Neuronal stem cell (in vitro differentiated cells): Measurements from ENCODE around the gene TEDC2.
A peak's percentile ranks its signal among the peaks of the same experiment; 100 is the strongest.

ENCODE experiments used
- DNase-seq: peaks from one replicate; pipeline ENCODE4 v3.0.0-alpha.2; 2013; ENCODE audit warnings: low spot score
- H2AFZ ChIP-seq: one replicate; pipeline ENCODE4 v1.6.1; 2013; ENCODE audit warnings: mild to moderate bottlenecking, low read length, inconsistent platforms
- H2AK5ac ChIP-seq: 2 replicates; pipeline ENCODE4 v1.6.1; 2013; ENCODE audit warnings: low read depth, mild to moderate bottlenecking, inconsistent platforms, low read length, moderate library complexity, mixed read lengths
- H2BK120ac ChIP-seq: 2 replicates; pipeline ENCODE4 v1.6.1; 2013; ENCODE audit warnings: low read depth, mild to moderate bottlenecking, inconsistent platforms, low read length, moderate library complexity, mixed read lengths
- H2BK12ac ChIP-seq: one replicate; pipeline ENCODE4 v1.6.1; 2013; ENCODE audit warnings: low read length, inconsistent platforms
- H2BK15ac ChIP-seq: 2 replicates; pipeline ENCODE4 v1.6.1; 2013; ENCODE audit warnings: mild to moderate bottlenecking, low read length, inconsistent platforms, mixed read lengths
- H2BK5ac ChIP-seq: one replicate; pipeline ENCODE4 v1.6.1; 2013; ENCODE audit warnings: inconsistent platforms, mild to moderate bottlenecking, low read length, moderate library complexity
- H3K14ac ChIP-seq: one replicate; pipeline ENCODE4 v1.6.1; 2013; ENCODE audit warnings: low read length, inconsistent platforms
- H3K18ac ChIP-seq: 2 replicates; pipeline ENCODE4 v1.6.1; 2013; ENCODE audit warnings: low read length, inconsistent platforms
- H3K23ac ChIP-seq: 2 replicates; pipeline ENCODE4 v1.6.1; 2013; ENCODE audit warnings: low read depth, mild to moderate bottlenecking, mixed read lengths, low read length, inconsistent platforms; ENCODE audit not compliant: poor library complexity
- H3K27ac ChIP-seq: replicated peaks from 3 replicates; pipeline ENCODE4 v1.5.1; 2013; ENCODE audit warnings: low read length, inconsistent platforms
- H3K27me3 ChIP-seq, 3 experiments: 2 replicates each; pipeline ENCODE4 v1.6.1; 2013; ENCODE audit warnings: low read length in 3 of 3, mild to moderate bottlenecking in 2 of 3, inconsistent platforms in 1 of 3, low read depth in 1 of 3, mixed read lengths in 1 of 3, moderate library complexity in 1 of 3; ENCODE audit not compliant: control insufficient read depth in 3 of 3, insufficient read depth in 3 of 3
- H3K36me3 ChIP-seq, 2 donors: replicated peaks in 1 of 2; 2 replicates each; pipeline ENCODE4 v1.6.1; 2013; ENCODE audit warnings: low read length in 2 of 2; ENCODE audit not compliant: control insufficient read depth in 2 of 2, insufficient read depth in 2 of 2
- H3K4ac ChIP-seq: 2 replicates; pipeline ENCODE4 v1.6.1; 2013; ENCODE audit warnings: inconsistent platforms, mild to moderate bottlenecking, low read length, moderate library complexity
- H3K4me1 ChIP-seq, 2 donors: 1 replicate in 1 of 2; 2 replicates in 1 of 2; pipeline ENCODE4 v1.6.1; 2013; ENCODE audit warnings: low read length in 2 of 2, low read depth in 1 of 2; ENCODE audit not compliant: control insufficient read depth in 2 of 2, insufficient read depth in 1 of 2
- H3K4me2 ChIP-seq: one replicate; pipeline ENCODE4 v1.6.1; 2013; ENCODE audit warnings: mild to moderate bottlenecking, low read length, inconsistent platforms; ENCODE audit not compliant: insufficient read depth, poor library complexity, severe bottlenecking
- H3K4me3 ChIP-seq, 2 donors: 2 replicates each; pipeline ENCODE4 v1.5.1; 2013; ENCODE audit warnings: low read length in 2 of 2, mild to moderate bottlenecking in 2 of 2, inconsistent platforms in 1 of 2, moderate library complexity in 1 of 2
- H3K79me1 ChIP-seq: one replicate; pipeline ENCODE4 v1.6.1; 2013; ENCODE audit warnings: low read depth, mild to moderate bottlenecking, inconsistent platforms, low read length, moderate library complexity
- H3K9ac ChIP-seq: one replicate; pipeline ENCODE4 v1.6.1; 2013; ENCODE audit warnings: mild to moderate bottlenecking, low read depth, low read length, inconsistent platforms; ENCODE audit not compliant: poor library complexity
- H3K9me3 ChIP-seq, 2 donors: replicated peaks in 1 of 2; 2 replicates each; pipeline versions ENCODE3 to v1.6.1; 2013; ENCODE audit warnings: low read length in 2 of 2, mild to moderate bottlenecking in 2 of 2, inconsistent platforms in 1 of 2, low read depth in 1 of 2, mixed read lengths in 1 of 2, moderate library complexity in 1 of 2; ENCODE audit not compliant: control insufficient read depth in 2 of 2, insufficient read depth in 1 of 2
- H4K8ac ChIP-seq: one replicate; pipeline ENCODE4 v1.6.1; 2013; ENCODE audit warnings: low read depth, mild to moderate bottlenecking, inconsistent platforms, low read length, moderate library complexity
- H4K91ac ChIP-seq: one replicate; pipeline ENCODE4 v1.6.1; 2013; ENCODE audit warnings: low read length, low read depth, mild to moderate bottlenecking, inconsistent platforms; ENCODE audit not compliant: poor library complexity
- WGBS, 2 donors: extraction: QIAGEN DNeasy Blood & Tissue Kit; methylation state at CpG; one replicate each; pipeline ENCODE4 v1.1.7; 2013; ENCODE audit warnings: missing lambda C conversion rate in 2 of 2, mixed read lengths in 1 of 2; ENCODE audit not compliant: insufficient read length in 2 of 2, insufficient replicate concordance in 1 of 2; ENCODE audit errors: extremely low coverage in 2 of 2; 5-methylcytosine and 5-hydroxymethylcytosine counted together

TEDC2 gene

GRCh38 chr16:2424061-2425007, 35.6 kb upstream of the TEDC2 start:
- Histone ChIP-seq H2BK15ac (no peak overlapping the region), H3K27ac (no peak overlapping the region), H2AFZ (no peak overlapping the region), H3K14ac (no peak overlapping the region), H3K4ac (no peak overlapping the region), H3K4me1 (peaks cover 4 to 7% of the 10 kb centered on the region in 2 donors), H4K91ac (no peak overlapping the region), H3K79me1 (peaks cover under 1% of the 10 kb centered on the region), H2BK5ac (no peak overlapping the region), H3K23ac (no peak overlapping the region), H3K9me3 (no peaks in the 10 kb centered on the region), H3K4me3 (no peak overlapping the region), H3K18ac (no peak overlapping the region), H2BK120ac (no peak overlapping the region), H2AK5ac (no peak overlapping the region), H3K36me3 (no peaks in the 10 kb centered on the region), H3K4me2 (no peak overlapping the region), H3K27me3 (peaks cover 0 to 7% (median 0%) of the 10 kb centered on the region in 3 experiments), H4K8ac (no peak overlapping the region), H2BK12ac (no peak overlapping the region), H3K9ac (no peak overlapping the region)
- DNase-seq = no peak
- no CpG with 5 or more reads among the region's 25 CpGs for WGBS, 2 donors

- no CpG with 5 or more reads among the region's 9 CpGs for WGBS, 2 donors
- H3K23ac ChIP-seq = peak overlapping the region; percentile 17
- H4K91ac ChIP-seq = no peak overlapping the region
- no peak overlapping the region for H3K4me2 ChIP-seq
- H2BK15ac ChIP-seq = no peak overlapping the region
- H3K4ac ChIP-seq = no peak overlapping the region
- H3K79me1 ChIP-seq = peaks cover 4% of the 10 kb centered on the region
- peaks cover 5 to 7% of the 10 kb centered on the region in 2 donors for H3K4me1 ChIP-seq
- H3K9me3 ChIP-seq = no peaks in the 10 kb centered on the region
- no peak overlapping the region for H2AK5ac ChIP-seq
- no peak overlapping the region for H4K8ac ChIP-seq
- H3K9ac ChIP-seq = no peak overlapping the region
- H2BK12ac ChIP-seq = peak overlapping the region; percentile 7
- H3K36me3 ChIP-seq = no peaks in the 10 kb centered on the region
- no peak overlapping the region for H3K18ac ChIP-seq
- H3K14ac ChIP-seq = peak overlapping the region; percentile 21
- no peak overlapping the region for H3K27ac ChIP-seq
- H2BK5ac ChIP-seq = no peak overlapping the region
- no peak overlapping the region for H2AFZ ChIP-seq
- H3K27me3 ChIP-seq = peaks cover 0 to 7% (median 0%) of the 10 kb centered on the region in 3 experiments
- no peak overlapping the region for H3K4me3 ChIP-seq
- no peak overlapping the region for H2BK120ac ChIP-seq
- DNase-seq = no peak
These were observed 34.8 kb upstream of the TEDC2 start for GRCh38 chr16:2425008-2425518.

GRCh38 chr16:2425825-2426430, 34.0 kb upstream of the TEDC2 start:
- H2BK12ac ChIP-seq = peak overlapping the region; percentile 7
- peak overlapping the region; percentile 63 for H2AK5ac ChIP-seq
- H3K9ac ChIP-seq = no peak overlapping the region
- H3K9me3 ChIP-seq = no peaks in the 10 kb centered on the region
- no peak overlapping the region for H4K8ac ChIP-seq
- H3K4ac ChIP-seq = no peak overlapping the region
- no peak overlapping the region for H2BK5ac ChIP-seq
- peaks cover 0 to 5% of the 10 kb centered on the region in 2 donors for H3K36me3 ChIP-seq
- no CpG with 5 or more reads among the region's 13 CpGs for WGBS, 2 donors
- H3K27ac ChIP-seq = no peak overlapping the region
- H3K14ac ChIP-seq = peak overlapping the region; percentile 21
- H3K4me1 ChIP-seq = peaks cover 11 to 13% of the 10 kb centered on the region in 2 donors
- H3K18ac ChIP-seq = no peak overlapping the region
- peaks cover 0 to 7% (median 0%) of the 10 kb centered on the region in 3 experiments for H3K27me3 ChIP-seq
- H2BK15ac ChIP-seq = no peak overlapping the region
- DNase-seq = no peak
- H3K79me1 ChIP-seq = peaks cover 4% of the 10 kb centered on the region
- H4K91ac ChIP-seq = no peak overlapping the region
- no peak overlapping the region for H3K4me3 ChIP-seq
- H2AFZ ChIP-seq = no peak overlapping the region
- H3K4me2 ChIP-seq = no peak overlapping the region
- H2BK120ac ChIP-seq = no peak overlapping the region
- peak overlapping the region; percentile 17 for H3K23ac ChIP-seq

- Histone ChIP-seq H4K91ac (no peak overlapping the region), H3K36me3 (peaks cover 3 to 15% of the 10 kb centered on the region in 2 donors), H3K23ac (no peak overlapping the region), H2BK12ac (no peak overlapping the region), H2AK5ac (no peak overlapping the region), H2AFZ (no peak overlapping the region), H2BK15ac (no peak overlapping the region), H3K9ac (peak overlapping the region; percentile 24), H2BK5ac (no peak overlapping the region), H3K79me1 (peaks cover 8% of the 10 kb centered on the region), H3K27me3 (peaks cover 0 to 5% (median 0%) of the 10 kb centered on the region in 3 experiments), H3K27ac (no peak overlapping the region), H4K8ac (no peak overlapping the region), H3K4me3 (no peak overlapping the region), H3K9me3 (no peaks in the 10 kb centered on the region), H3K18ac (no peak overlapping the region), H3K14ac (no peak overlapping the region), H3K4me1 (peaks cover 11 to 13% of the 10 kb centered on the region in 2 donors), H3K4ac (no peak overlapping the region), H2BK120ac (no peak overlapping the region), H3K4me2 (no peak overlapping the region)
- DNase-seq = no peak
- WGBS, 2 donors = no CpG with 5 or more reads among the region's 6 CpGs
These were observed 33.0 kb upstream of the TEDC2 start for GRCh38 chr16:2426941-2427361.
